Stimulated activated naive CD8-positive, alpha-beta T cell treated with anti-CD3 and anti-CD28 coated beads, Interleukin-15, Interleukin-2, amounts not matched to agents 100 ng/mL and 50 ng/mL, for 24 hours (primary cell): ENCODE results near the gene TOLLIP.
A peak's percentile ranks its signal among the peaks of the same experiment; 100 is the strongest.
"Not testable (repeated sequence)": the region's sequence is repeated elsewhere in the genome, so short reads cannot be mapped to it uniquely, and the experiment has no call there.

Source experiments
- H3K27ac Mint-ChIP-seq: one replicate; pipeline ENCODE4 v1.8.0; 2021; ENCODE audit warnings: mild to moderate bottlenecking, mixed read lengths
- H3K27me3 Mint-ChIP-seq: one replicate; pipeline ENCODE4 v1.8.0; 2021; ENCODE audit warnings: mixed read lengths
- H3K36me3 Mint-ChIP-seq: one replicate; pipeline ENCODE4 v1.8.0; 2021; ENCODE audit warnings: low read depth, mixed read lengths
- H3K4me1 Mint-ChIP-seq: one replicate; pipeline ENCODE4 v1.8.0; 2021; ENCODE audit warnings: low read depth, mixed read lengths
- H3K4me3 Mint-ChIP-seq: one replicate; pipeline ENCODE4 v1.8.0; 2021; ENCODE audit warnings: mild to moderate bottlenecking, mixed read lengths
- H3K9me3 Mint-ChIP-seq: one replicate; pipeline ENCODE4 v1.8.0; 2021; ENCODE audit warnings: mixed read lengths

Gene TOLLIP

DNA sequence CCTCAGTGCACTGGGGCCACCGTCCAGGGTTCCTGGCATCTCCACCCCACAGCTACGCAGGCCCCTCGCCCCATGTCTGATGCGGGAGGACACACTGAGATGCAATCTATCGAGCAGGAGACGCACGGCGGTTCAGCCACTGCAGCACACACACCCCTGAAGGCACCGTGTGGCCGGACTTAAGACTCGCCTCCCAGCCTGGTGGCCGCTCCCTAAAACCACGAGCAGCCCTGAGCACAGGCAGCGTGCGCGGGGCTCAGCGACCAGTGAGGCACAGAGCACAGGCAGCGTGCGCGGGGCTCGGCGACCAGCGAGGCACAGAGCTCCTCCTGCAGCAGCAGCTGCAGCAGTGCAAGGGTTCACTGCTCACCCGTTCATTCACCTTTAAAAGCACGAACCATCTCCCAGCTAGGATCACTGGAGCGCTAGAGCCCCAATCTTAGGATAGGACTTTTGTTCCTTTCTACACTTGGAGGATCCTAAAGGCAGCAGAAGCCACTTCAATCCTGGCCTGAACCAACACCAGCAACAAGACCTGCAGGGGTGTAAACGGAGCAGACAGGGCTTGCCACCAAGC lies 31.4 kb downstream of the TOLLIP start:
- H3K9me3 Mint-ChIP-seq, result no peaks in the 10 kb centered on the region
- no peaks in the 10 kb centered on the region for H3K27me3 Mint-ChIP-seq
- no peak overlapping the region for H3K4me3 Mint-ChIP-seq
- peaks cover 25% of the 10 kb centered on the region for H3K36me3 Mint-ChIP-seq
- H3K27ac Mint-ChIP-seq, result no peak overlapping the region
- no peaks in the 10 kb centered on the region for H3K4me1 Mint-ChIP-seq

DNA sequence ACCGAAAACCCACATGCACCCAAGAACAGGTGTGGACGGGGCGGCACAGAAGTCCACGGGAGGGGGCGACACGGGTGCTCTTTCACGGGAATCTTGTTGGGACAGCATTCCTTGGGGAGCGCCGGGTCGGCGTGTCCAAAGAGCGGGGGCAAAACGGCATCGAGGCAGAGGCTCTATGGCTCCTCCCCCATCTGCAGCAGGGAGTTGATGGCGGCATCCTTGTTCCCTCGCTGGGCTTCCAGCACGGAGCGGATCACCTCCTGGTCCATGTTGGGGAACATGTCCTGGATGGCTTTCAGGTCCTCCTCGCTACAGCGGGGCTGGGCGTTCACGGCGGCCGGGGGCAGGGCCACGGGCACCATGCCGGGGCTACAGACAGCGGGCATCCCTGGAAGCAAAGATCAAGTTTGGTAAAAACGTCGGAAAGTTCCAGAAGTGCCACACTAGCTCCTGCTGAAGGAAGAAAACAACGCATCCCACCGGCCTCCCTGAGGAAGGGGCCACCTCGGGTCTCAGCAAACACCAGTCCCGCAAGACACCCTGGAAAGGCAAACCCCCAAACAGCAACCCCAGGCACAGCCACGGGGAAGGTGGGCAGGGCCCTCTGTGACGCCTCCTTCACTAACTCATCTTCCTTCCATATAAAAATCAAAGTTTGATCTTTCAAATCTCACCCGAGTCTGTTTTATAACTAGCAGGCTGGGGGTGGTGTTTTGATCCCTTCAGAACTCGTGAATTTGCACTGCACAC lies 32.4 kb downstream of the TOLLIP start:
- H3K27me3 Mint-ChIP-seq, result no peaks in the 10 kb centered on the region
- H3K9me3 Mint-ChIP-seq, result no peaks in the 10 kb centered on the region
- H3K4me1 Mint-ChIP-seq, result no peaks in the 10 kb centered on the region
- peaks cover 25% of the 10 kb centered on the region for H3K36me3 Mint-ChIP-seq
- no peak overlapping the region for H3K4me3 Mint-ChIP-seq
- H3K27ac Mint-ChIP-seq, result no peak overlapping the region

DNA sequence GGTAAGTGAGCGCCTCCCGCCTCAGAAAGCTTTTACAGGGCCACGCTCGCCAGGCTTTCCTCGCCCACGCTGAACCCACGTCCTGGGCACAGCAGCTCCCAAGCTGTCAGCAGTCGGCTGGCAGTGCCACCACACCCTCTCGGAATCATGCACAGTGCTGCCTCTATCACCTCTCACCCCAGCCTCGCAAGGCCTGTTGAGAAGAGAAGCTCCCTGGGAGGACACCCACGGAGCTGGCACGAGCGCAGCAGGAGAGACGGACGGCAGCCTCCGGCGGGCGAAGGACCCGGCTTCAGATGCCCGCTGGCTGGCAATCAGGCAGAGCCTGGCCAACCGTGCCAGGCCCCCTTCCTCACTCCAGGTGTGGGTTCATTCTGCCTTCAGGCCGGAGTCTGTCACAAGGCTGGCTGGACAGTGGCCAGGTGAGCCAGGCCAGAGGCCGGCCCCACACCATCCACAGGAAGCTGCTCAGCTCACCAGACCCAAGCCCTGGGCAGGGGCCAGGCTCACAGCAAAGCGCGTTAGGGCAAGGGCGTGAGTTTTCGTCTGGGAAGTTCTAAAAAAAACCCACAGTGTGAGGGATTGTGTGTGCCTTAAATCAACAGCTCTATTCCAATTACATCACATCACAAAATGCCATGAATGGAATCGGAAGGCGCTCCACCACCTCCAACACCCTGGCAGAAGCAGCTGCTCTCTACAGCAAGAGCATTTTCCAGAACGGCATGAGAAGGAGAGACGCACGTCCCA lies 33.2 kb downstream of the TOLLIP start:
- H3K4me1 Mint-ChIP-seq, result no peaks in the 10 kb centered on the region
- H3K27me3 Mint-ChIP-seq, result no peaks in the 10 kb centered on the region
- H3K27ac Mint-ChIP-seq, result no peak overlapping the region
- H3K4me3 Mint-ChIP-seq, result no peak overlapping the region
- peaks cover 25% of the 10 kb centered on the region for H3K36me3 Mint-ChIP-seq
- no peaks in the 10 kb centered on the region for H3K9me3 Mint-ChIP-seq

DNA sequence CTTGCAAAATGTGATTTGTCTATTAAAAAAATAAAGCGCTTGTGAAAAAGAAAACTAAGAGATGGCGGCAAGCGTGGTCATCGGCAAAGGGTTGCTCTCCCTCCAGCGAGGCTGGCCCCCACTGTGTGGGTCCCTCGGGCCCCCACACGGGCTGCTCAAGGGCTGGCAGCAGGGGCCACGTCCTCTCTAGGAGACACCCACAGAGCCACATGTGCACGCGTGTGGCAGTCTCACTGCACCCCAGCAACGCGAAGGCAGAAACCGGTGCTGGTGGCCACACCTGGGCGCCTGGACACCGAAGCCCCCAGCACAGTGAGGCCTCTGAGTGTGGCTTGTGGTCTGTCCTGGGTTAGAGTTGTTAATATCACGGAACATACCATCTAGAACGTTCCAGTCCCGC lies 34.4 kb downstream of the TOLLIP start:
- Mint-ChIP-seq H3K27me3 (no peaks in the 10 kb centered on the region), H3K27ac (no peak overlapping the region)

DNA sequence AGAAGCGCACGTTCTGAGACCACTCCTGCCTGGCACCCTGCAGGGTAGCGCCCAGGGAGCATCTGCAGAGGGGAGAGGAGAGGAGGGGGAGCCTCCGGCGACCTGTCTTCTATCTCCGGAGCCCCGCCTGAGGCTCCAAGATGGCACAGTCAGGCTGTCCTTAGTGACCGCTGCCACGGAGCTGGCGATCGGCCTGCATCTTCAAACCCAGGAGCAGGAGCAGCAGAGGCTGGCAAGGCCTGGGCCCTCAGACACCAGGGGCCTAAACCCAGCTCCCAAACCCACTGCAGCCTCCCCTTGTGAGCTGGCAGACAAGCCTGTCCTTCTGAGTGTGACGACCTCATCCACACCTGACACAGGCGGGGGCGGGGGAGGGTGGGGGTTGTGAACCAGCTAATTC lies 34.9 kb downstream of the TOLLIP start:
- no peak overlapping the region for H3K27ac Mint-ChIP-seq
- H3K9me3 Mint-ChIP-seq, result no peaks in the 10 kb centered on the region

More for the DNA sequence above, 34.4 kb downstream of the TOLLIP start:
- H3K36me3 Mint-ChIP-seq, result peaks cover 16% of the 10 kb centered on the region
- no peaks in the 10 kb centered on the region for H3K4me1 Mint-ChIP-seq
- no peak overlapping the region for H3K4me3 Mint-ChIP-seq
- H3K9me3 Mint-ChIP-seq, result no peaks in the 10 kb centered on the region

DNA sequence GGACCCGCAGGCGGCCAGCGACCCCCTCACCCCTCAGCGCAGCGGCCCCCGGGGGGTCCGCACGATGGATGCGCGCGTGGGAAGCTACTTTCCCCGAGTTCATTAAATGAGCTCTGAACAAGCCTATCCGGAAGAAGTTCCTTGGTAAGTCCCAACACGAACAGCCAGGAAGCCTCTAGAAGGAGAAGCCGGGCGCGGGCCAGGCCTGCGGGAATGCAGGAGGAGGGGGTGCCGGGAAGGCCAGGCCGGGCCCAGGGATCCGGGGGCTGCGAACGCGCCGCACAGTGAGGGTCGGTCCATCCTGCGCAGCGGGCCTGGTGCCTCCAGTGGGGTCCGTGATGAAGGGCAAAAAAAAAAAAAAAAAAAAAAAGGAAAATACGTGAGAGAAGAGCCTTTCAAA lies 36.9 kb downstream of the TOLLIP start:
- no peak overlapping the region for H3K4me3 Mint-ChIP-seq

More for the DNA sequence above, 34.9 kb downstream of the TOLLIP start:
- Mint-ChIP-seq H3K27me3 (no peaks in the 10 kb centered on the region), H3K4me1 (no peaks in the 10 kb centered on the region), H3K4me3 (no peak overlapping the region), H3K36me3 (peaks cover 16% of the 10 kb centered on the region)

DNA sequence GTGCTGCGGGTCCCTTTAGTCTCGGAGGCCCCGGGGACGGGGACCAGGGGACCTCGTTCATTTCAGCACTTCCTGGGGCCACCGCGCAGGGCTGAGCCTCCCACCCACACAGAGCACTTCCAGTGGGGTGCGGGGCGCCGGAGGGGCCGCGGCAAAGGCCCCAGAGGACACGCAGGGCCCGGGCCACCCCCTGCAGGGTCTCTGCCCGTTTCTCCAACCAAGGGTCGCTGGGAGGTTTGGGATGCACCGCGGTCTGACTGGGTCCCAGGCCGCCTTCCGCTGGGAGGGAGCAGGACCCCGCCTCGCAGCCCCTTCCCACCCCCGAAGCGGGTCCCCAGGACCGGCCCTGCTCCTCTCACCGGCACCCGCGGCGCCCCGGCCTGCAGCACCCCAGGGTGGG lies 37.5 kb downstream of the TOLLIP start:
- Mint-ChIP-seq H3K36me3 (peaks cover 10% of the 10 kb centered on the region), H3K27me3 (no peaks in the 10 kb centered on the region), H3K4me3 (no peak overlapping the region), H3K4me1 (no peaks in the 10 kb centered on the region), H3K27ac (no peak overlapping the region), H3K9me3 (no peaks in the 10 kb centered on the region)

More for the DNA sequence above, 36.9 kb downstream of the TOLLIP start:
- no peaks in the 10 kb centered on the region for H3K9me3 Mint-ChIP-seq
- no peaks in the 10 kb centered on the region for H3K27me3 Mint-ChIP-seq
- no peaks in the 10 kb centered on the region for H3K4me1 Mint-ChIP-seq
- no peak overlapping the region for H3K27ac Mint-ChIP-seq
- peaks cover 13% of the 10 kb centered on the region for H3K36me3 Mint-ChIP-seq

DNA sequence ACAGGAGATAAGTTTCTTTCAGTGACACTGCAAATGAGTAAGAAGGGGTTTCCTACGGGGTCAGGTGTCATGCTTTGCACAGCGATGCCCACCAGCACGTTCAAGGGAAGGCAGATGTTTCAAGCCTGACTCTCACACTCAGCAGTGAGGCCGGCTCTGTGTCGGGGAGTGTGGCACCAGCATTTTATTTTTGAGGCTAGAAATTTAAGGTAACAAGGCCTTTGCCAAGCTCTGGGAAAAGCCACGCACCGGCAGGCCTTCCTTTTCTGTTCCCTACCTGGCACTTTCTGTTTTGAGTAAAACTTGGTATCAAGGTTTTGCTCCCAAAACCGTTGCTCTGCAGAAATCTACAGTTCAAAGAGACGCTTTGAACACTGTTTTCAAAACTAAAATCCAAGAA lies 38.0 kb downstream of the TOLLIP start:
- Mint-ChIP-seq H3K4me1 (no peaks in the 10 kb centered on the region), H3K36me3 (peaks cover 11% of the 10 kb centered on the region), H3K27ac (no peak overlapping the region), H3K4me3 (no peak overlapping the region), H3K9me3 (no peaks in the 10 kb centered on the region), H3K27me3 (no peaks in the 10 kb centered on the region)

DNA sequence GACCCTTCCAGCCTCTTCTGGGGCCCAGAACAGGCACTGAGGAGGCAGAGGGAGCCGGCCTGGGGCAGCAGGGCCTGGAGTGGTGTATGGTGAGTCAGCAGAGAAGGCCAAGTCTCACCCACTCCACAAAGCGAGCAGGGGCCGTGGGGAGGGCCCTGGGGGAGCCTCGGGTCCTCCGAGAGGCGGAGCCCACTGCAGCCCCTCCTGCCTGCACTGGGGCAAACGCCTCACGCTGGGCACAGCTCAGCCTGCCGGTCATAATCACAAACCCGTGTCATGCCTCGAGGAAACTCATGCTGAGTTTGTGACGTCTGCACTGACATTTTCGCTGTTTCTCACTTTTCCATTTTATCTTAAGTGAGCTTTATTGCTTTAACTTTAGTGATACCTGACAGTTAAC lies 38.4 kb downstream of the TOLLIP start:
- Mint-ChIP-seq H3K9me3 (no peaks in the 10 kb centered on the region), H3K36me3 (peaks cover 13% of the 10 kb centered on the region), H3K27ac (no peak overlapping the region), H3K27me3 (no peaks in the 10 kb centered on the region), H3K4me3 (no peak overlapping the region), H3K4me1 (no peaks in the 10 kb centered on the region)

DNA sequence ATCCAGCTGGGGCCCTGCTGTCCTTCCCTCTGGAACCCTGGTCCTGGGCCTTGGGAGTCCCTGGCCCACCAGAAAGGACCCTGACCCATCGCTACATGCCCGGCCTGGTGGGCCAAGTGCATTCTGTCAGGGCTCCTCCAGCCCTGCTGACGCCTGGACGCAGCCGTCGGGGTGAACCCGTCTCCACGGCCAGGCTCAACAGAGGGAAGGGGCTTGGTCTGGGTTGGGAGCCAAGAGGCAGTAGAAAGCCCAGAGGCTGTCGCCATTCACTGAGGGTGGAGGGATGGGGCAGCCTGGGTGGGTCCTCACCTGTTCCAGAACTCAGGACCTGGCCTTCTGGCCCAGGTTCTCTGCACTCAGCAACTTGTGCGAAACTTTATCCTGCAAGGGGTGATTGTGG lies 39.0 kb downstream of the TOLLIP start:
- no peak overlapping the region for H3K27ac Mint-ChIP-seq
- H3K27me3 Mint-ChIP-seq, result no peaks in the 10 kb centered on the region
- H3K36me3 Mint-ChIP-seq, result peaks cover 8% of the 10 kb centered on the region
- no peaks in the 10 kb centered on the region for H3K9me3 Mint-ChIP-seq
- H3K4me3 Mint-ChIP-seq, result no peak overlapping the region
- H3K4me1 Mint-ChIP-seq, result no peaks in the 10 kb centered on the region

DNA sequence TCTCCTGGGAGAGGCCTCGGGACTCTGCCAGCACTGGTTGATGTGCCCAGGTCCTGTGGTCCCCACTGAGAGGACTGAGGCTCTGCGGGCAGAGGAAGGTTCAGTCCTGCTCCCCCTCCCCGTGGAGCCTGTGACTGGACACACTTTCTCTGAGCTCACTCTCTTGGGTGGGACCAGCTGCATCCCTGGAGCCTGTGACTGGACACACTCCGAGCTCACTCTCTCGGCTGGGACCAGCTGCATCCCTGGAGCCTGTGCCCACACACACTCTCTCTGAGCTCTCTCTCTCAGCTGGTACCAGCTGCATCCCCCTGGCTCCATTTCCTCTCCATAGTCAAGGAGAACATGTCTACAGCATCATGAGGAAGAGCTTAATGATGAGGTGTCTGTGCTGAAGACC lies 39.5 kb downstream of the TOLLIP start:
- no peak overlapping the region for H3K4me3 Mint-ChIP-seq
- no peaks in the 10 kb centered on the region for H3K27me3 Mint-ChIP-seq
- H3K4me1 Mint-ChIP-seq, result peaks cover 2% of the 10 kb centered on the region
- peaks cover 13% of the 10 kb centered on the region for H3K36me3 Mint-ChIP-seq
- H3K27ac Mint-ChIP-seq, result no peak overlapping the region
- H3K9me3 Mint-ChIP-seq, result peaks cover 2% of the 10 kb centered on the region

DNA sequence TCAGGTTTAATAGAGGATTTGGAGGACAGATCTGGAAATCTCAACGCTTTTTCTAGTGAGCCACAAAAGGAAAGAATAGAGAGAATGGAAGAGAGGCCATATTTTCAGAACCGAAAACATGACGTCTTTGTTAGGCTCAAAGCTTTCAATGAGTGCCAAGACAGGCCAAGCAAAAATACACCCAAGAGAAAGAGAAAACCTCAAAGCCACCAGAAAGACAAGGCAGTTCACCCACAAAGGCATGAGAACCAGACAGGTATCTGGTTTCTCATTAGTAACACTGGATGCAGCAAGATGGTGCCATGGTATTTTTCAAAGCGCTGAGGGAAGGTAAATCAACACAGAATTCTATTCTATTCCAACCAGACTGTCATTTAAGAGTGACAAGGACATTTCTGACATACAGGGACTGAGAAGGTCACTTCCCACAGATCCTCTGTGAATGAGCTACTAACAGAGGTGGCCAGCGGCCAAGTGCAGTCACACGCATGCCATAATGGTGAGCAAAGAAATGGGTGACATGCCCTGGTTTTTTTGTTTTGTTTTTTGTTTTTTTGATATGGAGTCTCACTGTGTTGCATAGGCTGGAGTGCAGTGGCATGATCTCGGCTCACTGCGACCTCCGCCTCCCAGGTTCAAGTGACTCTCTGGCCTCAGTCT lies 41.9 kb downstream of the TOLLIP start:
- H3K9me3 Mint-ChIP-seq, result peaks cover 8% of the 10 kb centered on the region
- no peak overlapping the region for H3K27ac Mint-ChIP-seq
- H3K27me3 Mint-ChIP-seq, result no peaks in the 10 kb centered on the region
- H3K4me1 Mint-ChIP-seq, result peaks cover 20% of the 10 kb centered on the region
- no peak overlapping the region for H3K4me3 Mint-ChIP-seq
- H3K36me3 Mint-ChIP-seq, result peaks cover 20% of the 10 kb centered on the region

DNA sequence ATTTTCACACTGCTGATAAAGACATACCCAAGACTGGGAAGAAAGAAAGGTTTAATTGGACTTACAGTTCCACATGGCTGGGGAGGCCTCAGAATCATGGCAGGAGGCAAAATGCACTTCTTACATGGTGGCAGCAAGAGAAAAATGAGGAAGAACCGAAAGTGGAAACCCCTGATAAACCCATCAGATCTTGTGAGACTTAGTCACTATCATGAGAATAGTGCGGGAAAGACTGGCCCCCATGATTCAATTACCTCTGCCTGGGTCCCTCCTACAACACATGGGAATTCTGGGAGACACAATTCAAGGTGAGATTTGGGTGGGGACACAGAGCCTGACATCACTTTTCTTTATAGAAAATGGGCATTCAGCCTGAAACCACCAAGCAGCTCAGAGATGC lies 42.5 kb downstream of the TOLLIP start:
- not testable (repeated sequence) for H3K27me3 Mint-ChIP-seq, H3K4me3 Mint-ChIP-seq, H3K27ac Mint-ChIP-seq, H3K9me3 Mint-ChIP-seq
- peaks cover 20% of the 10 kb centered on the region for H3K36me3 Mint-ChIP-seq
- H3K4me1 Mint-ChIP-seq, result peaks cover 21% of the 10 kb centered on the region

DNA sequence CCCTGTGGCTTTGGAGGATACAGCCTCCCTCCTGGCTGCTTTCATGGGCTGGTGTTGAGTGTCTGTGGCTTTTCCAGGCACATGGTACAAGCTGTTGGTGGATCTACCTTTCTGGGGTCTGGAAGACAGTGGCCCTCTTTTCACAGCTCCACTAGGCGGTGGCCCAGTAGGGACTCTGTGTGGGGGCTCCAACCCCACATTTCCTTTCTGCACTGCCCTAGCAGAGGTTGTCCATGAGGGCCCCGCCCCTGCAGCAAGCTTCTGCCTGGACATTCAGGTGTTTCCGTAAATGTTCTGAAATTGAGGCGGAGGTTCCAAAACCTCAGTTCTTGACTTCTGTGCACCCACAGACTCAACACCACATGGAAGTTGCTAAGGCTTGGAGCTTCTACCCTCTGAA lies 44.0 kb downstream of the TOLLIP start:
- H3K9me3 Mint-ChIP-seq, H3K4me3 Mint-ChIP-seq, H3K27me3 Mint-ChIP-seq, H3K27ac Mint-ChIP-seq: not testable (repeated sequence)
- Mint-ChIP-seq H3K36me3 (peaks cover 20% of the 10 kb centered on the region), H3K4me1 (peaks cover 21% of the 10 kb centered on the region)

DNA sequence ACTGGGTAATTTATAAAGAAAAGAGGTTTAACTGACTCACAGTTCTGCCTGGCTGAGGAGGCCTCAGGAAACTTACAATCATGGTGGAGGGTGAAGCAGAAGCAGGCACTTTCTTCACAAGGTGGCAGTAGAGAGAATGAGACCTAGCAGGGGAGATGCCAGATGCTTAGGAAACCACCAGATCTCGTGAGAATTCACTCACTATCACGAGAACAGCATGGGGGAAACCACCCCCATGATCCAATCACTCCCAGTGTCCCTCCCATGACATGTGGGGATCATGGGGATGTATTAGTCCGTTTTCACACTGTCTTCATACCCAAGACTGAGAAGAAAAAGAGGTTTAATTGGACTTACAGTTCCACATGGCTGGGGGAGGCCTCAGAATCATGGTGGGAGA lies 45.0 kb downstream of the TOLLIP start:
- H3K4me3 Mint-ChIP-seq, H3K27me3 Mint-ChIP-seq, H3K9me3 Mint-ChIP-seq: not testable (repeated sequence)
- H3K36me3 Mint-ChIP-seq, result peaks cover 20% of the 10 kb centered on the region
- H3K27ac Mint-ChIP-seq, result peak overlapping the region; percentile 47
- peaks cover 21% of the 10 kb centered on the region for H3K4me1 Mint-ChIP-seq
